Measurements from ENCODE around the gene TBC1D22A.
A peak's percentile ranks its signal among the peaks of the same experiment; 100 is the strongest.

The TBC1D22A gene

DNA sequence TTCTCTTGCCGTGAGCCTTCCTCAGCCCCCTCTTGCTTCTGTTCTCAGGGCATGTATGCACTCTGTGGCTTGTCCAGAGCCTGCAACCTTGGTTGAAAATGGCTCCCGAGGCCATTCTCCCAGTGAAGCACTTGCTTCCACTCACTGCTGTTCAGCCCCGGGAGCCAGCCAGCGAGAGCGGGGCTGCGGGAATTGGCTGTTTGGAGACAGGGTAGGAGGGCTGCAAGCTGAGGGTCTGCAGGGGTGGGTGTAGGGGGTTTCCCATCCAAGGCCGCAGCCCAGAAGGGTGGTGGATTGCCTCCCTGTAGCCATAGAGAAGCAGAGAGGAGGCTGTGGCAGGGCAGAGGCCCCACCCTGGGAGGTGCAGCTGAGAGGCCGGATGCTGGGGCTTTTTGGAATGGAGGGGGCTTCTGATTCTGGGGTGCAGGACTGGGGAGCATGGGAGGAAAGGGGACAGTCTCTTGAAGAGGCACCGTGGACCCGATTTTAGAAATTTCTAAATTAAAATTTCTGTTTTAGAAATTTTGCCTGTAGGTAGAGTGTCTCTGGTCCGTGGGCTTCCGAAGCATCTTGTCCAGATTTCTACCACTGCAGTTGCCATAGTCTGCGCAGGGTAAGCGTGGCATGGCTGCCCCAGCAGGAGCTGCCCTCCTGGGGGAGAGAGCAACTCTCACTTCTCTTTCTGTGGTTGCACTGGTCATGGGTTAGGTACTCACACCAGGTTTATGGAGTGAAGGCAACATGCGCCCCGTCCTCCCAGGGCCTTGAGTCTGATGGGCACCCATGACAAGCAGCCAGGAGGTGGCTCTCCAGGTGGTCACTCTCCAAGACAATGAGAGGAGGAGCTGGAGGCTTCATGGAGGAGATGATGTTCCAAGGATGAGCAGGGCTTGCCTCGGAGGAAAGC lies 100.2 kb downstream of the TBC1D22A start:
- no peak for DNase-seq

DNA sequence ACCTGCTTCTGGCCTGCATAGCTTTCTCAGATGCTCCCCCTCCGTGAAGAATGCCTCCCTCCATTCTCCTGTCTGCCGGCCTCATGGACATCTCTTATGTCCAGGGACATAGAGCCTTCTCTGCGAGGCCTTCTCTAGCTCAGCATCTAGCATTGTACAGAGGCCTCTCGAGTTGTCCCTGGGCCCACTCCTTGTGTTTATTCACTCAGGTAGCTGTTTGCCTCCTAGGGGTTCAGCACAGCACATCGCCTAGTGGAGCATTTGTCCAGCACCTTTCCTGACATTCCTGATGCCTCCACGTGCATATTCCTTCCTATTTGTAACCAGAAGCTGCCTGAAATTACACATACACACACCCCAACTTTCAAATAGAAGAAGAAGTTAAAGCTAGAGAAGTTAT lies 101.3 kb downstream of the TBC1D22A start:
- DNase-seq: no peak

DNA sequence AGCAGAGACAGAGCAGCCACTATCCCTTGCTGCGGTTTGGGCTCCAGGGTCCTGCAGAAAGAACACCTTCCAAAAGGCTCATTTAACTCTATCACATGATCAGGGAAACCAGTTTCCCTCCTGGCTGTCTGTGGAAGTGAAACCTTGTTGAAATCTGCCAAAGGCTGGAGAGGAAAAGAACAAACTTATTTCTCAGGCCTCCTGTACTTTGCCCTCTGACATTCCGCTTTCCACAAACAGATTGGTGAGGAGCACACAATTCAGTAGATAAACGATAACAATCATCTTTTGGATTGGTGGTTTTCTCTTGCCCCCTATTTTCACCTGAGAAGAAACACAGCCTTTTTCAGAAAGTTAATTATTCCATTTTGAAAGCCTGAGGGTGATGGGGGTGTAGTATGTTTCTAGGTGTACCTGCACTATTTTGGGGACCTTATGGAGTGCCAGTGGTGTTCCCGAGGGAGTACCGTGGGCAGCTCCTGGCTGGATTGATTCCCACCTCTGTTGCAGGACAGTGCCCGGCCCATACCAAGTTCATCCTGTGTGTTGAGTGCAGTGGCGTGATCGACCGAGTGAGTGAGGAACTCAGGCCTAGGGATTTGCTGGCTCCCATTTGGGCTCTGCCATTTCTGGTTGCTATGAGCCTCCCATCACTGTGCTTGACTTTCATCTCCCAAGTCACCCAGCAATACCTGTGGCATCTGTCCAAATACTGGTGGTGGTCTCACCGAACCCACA lies 102.0 kb downstream of the TBC1D22A start:
- DNase-seq: peak; percentile 5

DNA sequence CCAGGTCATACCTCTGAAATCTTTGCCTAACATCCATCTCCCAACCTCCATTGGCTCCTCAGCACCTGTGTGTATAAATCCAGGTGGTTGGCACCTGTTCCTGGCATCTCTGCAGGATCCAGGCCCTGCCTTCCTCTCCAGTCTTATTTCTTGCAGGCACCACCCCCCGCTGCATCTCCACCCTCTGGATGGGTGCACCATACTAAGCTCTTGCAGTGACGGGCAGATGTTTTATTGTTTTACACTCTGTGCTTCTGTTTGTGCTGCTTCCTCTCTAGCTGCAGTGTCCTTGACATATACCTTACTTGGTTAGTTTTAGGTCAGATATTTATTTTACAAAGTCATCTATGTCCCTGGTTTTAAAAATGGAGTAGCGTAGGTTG lies 102.6 kb downstream of the TBC1D22A start:
- no peak for DNase-seq

DNA sequence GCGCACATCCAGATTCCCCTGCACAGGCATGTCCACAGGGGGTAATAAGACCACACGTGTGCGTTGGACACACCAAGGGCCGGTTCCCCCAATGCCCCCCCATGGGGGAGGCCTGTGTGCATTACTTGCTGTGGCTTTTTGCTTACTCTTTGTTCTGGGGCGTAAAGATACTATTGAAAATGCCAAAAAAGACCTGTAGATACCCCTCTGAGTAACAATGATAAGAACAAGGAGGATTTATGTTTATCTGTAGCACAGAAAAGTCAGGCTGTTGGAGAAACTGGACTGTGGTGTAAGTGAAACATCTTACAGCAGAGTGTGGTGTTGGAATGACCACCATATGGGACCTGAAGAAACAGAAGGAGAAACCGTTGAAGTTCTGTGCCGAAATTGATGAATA lies 103.2 kb downstream of the TBC1D22A start:
- no peak for DNase-seq

DNA sequence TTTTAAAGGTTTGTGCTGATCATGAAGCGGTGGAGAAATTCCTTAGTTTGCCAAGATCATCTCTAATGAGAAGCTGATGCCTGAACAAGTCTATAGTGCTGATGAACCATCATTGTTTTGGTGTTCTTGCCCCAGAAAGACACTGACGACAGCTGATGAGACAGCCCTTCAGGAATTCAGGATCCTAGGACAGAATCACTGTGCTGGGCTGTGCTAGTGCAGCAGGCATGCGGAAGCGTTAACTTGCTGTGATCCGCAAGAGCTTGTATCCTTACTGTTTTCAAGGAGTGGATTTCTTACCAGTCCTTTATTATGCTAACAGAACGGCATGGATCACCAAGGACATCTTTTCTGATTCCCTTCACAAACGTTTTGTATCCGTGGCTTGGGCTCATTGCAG lies 104.1 kb downstream of the TBC1D22A start:
- DNase-seq: no peak

DNA sequence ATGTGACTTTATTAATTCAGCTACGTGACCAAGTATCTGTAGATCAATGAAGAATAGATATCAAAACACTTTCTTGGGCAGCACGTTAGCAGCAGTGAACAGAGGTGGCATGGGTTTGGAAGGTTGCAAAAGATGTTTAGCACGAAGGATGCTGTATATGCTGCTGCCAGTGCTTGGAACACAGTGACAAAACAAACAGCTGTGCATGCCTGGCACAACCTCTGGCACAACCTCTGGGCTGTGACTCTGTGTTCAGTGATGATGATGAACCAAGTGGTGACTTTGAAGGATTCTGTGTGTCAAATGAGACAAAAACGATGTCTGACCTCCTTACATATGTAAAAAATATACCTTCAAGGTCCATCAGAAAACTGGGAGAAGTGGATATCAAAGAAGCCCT lies 104.7 kb downstream of the TBC1D22A start:
- DNase-seq: no peak

DNA sequence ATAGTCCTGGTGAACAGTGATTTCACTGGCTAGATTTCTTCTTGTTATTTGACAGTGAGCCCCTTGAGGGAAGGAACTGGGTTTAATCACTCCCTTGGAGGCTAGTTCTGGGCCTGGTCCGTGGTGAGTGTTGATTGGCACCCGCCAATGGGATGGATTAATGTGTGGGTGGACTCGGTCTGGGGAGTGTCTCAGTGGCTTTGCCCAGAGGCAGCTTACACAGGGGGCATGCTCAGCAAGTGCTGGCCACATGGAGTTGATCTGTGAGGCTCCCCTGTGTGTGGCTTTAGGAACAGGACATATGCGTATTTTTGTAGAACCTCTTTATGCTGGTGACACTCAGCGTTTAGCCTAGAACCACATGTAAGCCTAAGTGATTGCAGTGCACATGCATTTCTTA lies 106.9 kb downstream of the TBC1D22A start:
- DNase-seq: no peak

DNA sequence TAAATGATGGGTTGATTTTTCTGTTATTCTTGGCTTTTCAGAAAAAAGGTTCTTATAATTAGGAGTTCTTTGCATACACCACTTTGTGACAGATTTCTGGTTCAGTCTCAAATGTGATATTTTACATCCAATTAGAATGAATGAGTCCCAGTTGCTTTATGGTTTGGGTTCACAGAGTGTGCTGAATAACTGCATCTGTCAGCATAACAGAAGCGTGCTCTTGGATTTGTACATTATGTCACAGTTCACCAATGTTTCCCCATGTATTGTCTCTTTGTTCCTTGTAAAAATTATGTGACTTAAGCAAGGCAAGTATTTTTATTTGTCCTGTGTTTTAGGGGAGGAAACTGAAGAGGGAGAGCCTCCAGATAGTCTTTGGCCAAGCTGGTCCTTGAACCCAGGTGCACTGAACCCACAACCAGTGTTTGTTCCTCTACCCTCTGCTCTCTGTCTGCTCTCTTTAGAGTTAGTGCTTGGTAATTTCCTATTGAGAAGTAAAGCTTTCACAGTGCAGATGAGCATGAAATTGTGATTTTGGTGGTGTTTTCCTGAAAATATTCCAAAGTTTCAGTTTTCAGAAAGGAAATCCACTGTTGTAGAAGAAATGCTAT lies 107.5 kb downstream of the TBC1D22A start:
- no peak for DNase-seq

DNA sequence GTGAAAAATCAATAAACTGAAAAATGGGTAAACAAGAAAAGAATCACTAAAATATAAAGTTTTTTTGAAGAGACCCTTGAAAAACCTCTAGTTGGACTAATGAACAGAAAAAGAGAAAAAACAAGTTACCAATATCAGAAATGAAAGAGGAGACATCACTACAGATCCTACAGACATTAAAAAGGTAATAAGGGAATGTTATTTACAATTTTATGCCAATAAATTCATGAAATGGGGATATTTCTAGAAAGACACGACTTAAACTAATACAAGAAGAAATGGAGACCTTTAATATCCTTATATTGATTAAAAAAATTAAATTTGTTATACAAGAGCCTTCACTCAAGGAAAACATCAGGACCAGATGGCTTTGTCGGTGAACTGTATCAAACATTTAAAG lies 109.4 kb downstream of the TBC1D22A start:
- DNase-seq: no peak

DNA sequence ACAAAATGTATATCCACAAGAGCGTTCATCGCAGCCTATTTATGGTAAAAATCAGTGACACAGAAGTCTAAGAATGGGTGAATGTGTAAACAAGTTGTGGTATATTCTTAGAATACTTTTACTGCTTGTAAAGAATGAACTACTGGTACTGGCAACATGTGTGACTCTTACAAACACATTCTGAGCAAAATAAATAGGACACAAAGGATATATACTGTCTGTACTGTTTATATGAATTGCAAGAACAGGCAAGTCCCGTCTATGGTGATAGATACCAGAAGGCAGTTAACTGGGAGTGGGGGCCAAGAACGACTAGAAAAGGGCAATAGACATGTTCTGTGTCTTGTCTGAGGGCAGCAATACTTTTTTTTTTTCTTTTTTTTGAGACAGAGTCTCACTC lies 112.6 kb downstream of the TBC1D22A start:
- no peak for DNase-seq

DNA sequence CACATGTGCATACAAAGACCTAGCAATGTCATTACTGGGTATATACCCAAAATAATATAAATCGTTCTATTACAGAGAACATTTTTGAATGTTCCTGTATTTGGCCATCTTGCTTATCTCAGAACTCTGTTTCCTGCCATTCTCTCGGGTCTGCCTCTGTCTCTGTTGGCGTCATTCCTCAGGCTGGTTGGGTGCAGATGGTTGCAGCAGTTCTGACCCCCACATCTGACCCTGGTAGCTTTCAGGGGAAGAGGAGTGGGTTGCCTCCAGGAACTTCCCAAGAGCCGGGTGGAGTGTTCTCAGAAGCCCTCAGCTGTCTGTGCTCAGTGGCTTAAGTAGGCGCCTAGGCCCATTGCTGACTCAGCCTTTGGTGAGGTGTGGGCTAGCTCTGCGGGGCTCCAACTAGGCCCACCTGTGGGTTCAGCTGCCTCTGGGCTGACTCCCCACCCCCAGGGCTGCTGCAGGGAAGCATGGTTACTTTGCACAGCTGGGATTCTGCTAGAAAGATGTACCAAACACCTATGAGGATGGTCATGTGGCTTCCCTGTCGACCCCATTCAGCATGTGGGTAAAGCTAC lies 114.0 kb downstream of the TBC1D22A start:
- no peak for DNase-seq

DNA sequence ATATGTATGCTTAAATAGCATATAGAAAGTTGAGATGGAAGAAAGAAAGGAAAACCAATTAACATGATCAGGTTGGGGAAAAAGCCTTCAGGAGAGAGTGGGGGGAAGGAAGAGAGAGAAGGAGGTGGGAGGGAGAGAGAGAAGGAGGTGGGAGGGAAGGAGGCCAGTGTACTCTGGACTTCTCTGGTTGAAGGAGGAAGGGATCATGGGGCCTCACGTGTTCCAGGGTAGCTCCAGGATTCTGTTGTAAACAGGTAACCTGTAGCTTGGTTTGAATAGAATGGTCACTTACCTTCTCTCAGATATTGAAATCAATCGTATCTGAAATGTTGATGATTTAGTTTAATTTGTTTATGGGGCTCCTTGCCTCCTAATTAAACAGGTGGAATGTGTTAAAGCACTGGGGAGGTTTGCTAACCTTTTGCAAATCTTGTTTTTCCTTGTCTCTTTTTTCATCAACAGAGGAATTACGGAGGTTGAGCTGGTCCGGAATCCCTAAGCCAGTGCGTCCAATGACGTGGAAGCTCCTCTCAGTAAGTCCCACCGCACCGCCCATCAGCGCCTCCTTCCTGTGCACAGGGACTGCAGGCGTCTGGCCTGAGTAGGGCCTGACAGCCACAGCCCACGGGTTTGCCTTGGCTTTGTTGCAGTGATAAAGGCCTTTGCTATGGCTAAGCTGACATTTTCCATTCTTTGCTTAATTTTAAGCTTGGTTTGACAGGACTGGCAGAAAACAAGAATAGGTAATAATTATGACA lies 115.9 kb downstream of the TBC1D22A start:
- DNase-seq: no peak

DNA sequence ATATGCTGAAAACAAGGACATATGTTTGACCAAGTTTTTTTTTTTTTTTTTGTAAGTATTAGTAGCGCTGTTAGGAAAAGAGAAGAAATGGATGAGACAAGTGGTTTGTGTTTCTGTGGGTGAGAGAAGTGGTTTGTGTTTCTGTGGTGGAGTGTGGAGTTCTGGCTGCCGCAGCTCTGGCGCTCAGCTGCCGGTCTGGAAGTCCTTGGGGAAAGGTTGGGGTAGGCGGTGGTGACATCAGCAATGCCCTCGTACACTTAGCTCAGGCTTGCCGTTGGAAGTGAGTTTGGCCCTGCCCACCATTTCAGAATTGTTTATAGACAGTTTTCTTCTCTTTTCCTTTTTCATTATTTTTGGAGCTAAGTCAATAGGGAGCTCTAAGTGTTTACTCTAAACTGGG lies 116.6 kb downstream of the TBC1D22A start:
- peak; percentile 69 for DNase-seq

DNA sequence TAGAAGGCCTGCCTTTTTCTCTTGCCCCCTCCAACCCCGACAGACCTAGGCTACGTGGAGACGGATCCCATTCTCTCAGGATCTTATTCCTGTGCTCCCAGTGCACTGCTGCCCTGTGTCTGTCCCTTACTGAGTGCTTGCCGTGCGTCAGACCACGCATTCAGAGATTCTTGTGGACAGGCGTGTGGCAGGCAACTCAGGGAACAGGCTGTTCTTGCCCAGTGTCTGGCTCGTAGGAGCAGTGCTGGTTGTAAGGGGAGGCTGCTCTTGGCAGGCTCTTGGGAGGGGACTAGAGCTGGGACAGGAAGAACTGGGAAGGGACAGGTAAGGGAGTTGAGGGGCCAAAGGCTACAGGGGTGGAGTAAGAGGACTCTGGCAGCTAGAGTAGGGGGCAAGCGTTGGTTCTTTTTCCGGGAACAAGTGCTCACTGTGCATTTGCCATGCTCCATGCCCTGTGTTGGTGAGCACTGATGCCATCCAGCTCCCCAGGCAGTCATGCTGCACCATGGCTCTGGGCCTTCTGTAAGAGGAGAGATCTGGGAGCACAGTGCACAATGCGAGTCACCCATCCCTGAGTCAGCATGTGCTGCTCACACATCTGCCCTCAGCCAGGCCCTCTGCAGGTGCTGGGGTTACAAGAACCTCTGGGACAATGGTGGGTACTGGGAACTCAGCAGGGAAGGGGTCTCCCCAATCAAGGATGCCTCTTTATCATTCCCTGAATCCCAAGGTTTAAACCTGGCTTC lies 119.1 kb downstream of the TBC1D22A start:
- DNase-seq: no peak

DNA sequence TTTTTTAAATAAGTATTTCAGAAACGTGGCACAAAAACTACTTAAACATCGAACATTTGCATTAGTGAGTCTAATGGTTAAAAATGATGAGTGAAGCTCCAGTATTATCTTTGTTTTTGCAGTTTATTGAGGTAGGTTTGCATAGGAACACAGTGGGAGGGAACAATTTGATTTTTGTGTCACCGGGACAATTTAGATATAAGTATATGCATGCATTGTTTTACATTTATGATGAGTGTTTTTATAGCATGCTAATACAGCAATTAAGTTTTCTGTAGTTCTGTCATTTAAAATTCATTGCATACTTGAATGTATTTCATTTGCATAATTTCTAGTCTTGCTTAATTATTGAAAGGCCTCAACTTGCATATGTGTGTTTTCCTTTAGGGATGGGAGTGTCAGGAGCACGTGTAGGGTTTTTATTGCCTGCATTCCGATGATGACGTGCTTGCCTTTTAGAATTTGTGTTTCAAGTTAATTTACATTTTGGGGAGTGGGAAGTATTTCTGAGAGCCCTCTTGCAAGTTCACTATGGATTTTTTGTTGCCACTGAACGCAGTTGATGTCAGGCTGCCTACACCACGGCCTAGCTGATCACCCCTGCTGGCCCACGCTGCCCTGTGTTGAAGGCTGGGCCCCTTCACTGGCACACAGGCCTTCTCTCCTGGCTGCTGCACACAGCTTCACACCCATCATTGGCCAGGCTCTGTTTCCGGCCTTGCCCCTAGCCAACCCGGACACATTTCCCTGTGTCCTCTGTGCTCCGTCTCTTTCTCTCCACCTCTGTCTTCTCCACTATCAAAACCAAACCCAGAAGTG lies 120.9 kb downstream of the TBC1D22A start:
- no peak for DNase-seq

DNA sequence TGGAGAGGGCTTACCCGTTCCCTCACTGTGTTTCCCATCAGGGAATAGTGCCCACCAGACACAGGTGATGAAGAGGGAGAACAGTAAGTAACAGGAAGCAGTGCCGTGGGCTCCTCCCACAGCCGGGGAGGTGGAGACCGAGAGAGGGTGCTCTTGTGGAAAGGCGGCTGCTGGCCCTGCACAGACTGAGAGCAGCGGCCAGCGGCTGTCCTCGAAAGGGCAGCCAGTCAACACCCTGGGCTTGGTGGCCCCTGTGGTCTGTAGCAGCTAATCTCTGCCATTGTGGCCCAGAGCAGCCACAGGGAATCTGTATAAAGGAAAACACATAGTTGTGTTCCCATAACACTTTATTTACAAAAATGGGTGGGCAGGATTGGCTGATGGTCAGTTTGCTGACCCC lies 121.9 kb downstream of the TBC1D22A start:
- no peak for DNase-seq

DNA sequence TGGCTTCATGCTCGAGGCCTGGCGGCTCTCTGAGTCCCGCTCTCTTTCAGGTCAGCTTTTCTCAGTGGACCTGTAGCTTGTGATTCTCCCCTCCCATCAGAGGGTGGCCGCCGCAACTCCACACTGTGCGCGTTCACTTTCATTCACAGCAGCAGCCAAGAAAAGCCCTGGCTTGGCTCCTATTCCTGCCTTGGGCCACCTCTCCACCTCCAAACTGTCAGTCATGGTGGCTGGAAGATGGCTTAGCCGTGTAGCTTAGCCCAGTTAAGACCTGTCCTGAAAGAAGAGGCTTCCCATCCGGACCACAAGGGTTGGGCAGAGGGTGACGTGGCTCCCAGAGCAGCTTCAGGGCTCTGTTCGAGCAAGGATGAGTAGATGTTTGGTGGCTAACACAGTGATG lies 125.5 kb downstream of the TBC1D22A start:
- DNase-seq: no peak

DNA sequence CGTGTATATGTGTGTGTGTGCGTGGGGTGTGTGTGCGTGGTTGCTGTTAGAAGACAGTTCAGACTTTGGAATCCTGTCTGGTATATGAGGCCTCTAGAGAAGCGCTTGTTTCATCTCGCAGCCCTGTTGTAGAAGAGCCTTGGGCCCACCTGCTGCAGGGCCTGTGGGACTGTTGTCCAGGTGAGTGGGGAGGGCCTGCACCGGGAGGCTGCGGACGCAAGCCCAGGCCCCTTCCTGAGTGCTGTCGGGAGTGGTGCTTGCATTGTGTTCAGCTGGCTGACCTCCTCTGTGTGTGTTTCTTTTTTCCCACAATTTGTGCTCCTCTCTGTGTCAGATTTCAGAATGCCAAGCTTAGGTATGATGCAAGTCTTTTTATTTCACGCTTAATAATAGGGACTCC lies 128.4 kb downstream of the TBC1D22A start:
- no peak for DNase-seq

DNA sequence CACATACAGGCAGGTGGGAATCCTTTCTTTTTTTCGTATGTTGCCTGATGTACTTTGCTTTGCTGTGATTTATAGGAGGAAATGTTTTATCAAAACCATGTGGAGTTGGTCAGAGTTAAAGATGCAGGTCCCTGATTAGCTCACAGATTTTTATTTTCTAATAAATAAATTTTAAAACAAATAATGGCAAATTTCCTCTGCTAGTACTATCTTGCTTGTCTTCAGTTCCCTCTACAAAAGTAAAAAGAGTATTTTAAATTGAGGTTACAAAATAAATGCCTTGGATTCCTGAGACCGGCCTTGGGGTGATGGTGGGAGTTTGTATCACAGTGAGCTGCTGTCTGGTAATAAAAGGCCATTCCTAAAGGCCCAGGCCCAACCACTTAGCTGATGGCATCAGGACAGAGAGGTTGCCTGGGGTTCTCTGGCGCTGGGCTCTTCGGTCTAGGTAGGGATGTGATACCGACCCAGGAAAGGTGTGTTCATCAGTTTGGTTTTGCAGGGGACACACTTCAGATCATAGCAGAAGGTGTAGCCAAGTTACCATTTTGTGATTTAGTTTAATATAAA lies 129.0 kb downstream of the TBC1D22A start:
- no peak for DNase-seq

DNA sequence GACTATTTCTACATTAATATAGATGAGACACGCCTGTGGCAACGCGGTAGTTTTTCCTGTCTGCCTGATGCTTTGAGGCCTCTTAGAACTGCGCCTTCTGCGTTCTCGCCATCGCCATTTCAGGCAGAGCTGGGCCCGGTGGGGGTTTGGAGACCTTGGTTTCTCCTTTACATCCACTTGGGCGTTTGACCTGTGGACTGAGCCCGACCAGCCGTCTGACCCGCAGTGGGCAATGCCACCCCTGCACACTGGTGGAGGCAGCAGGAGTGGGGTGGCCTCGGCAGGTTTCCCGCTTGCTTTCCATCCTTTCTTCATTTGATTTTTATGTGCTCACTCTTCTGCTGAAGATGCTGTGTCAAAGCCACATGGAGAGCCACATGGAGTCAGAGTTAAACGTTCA lies 130.4 kb downstream of the TBC1D22A start:
- DNase-seq: no peak

Data from inflammatory macrophage treated with lipopolysaccharide for 4 hours (primary cell).